Loucy (cell line): ENCODE measurements around the gene FHDC1.

Experiments used
- H2AFZ ChIP-seq: fragments of 200-600 bp; sonication (generic); 2 replicates; pipeline ENCODE4 v1.6.0; 2016; ENCODE audit warnings: antibody characterized with exemption, mild to moderate bottlenecking, low read length, moderate library complexity
- H3F3A ChIP-seq: fragments of 200-600 bp; 2 replicates; pipeline ENCODE4 v1.6.0; 2016; ENCODE audit warnings: antibody characterized with exemption, low read depth, mild to moderate bottlenecking
- H3K27me3 ChIP-seq: fragments of 200-600 bp; sonication (generic); 2 replicates; pipeline ENCODE4 v1.6.1; 2014; ENCODE audit warnings: low read length, mild to moderate bottlenecking; ENCODE audit not compliant: insufficient read depth, poor library complexity, severe bottlenecking
- H3K36me3 ChIP-seq: fragments of 200-600 bp; sonication (generic); 2 replicates; pipeline ENCODE4 v1.6.1; 2016; ENCODE audit warnings: low read length; ENCODE audit not compliant: insufficient read depth
- H3K4me1 ChIP-seq: fragments of 200-600 bp; sonication (generic); 2 replicates; pipeline ENCODE4 v1.5.1; 2014; ENCODE audit warnings: low read length, mild to moderate bottlenecking; ENCODE audit not compliant: insufficient read depth, poor library complexity, severe bottlenecking
- H3K4me2 ChIP-seq: fragments of 200-600 bp; sonication (generic); 2 replicates; pipeline ENCODE4 v1.6.0; 2014; ENCODE audit warnings: antibody characterized with exemption, low read length, low read depth, mild to moderate bottlenecking; ENCODE audit not compliant: poor library complexity, severe bottlenecking
- H3K4me3 ChIP-seq: fragments of 200-600 bp; sonication (generic); 2 replicates; pipeline ENCODE4 v1.5.1; 2014; ENCODE audit warnings: low read length, mild to moderate bottlenecking, mixed read lengths; ENCODE audit not compliant: poor library complexity, severe bottlenecking
- H3K79me2 ChIP-seq: fragments of 200-600 bp; sonication (generic); 2 replicates; pipeline ENCODE4 v1.6.1; 2014; ENCODE audit warnings: low read length; ENCODE audit not compliant: insufficient read depth
- H3K9ac ChIP-seq: fragments of 200-600 bp; sonication (generic); 2 replicates; pipeline ENCODE4 v1.6.0; 2014; ENCODE audit warnings: mild to moderate bottlenecking, low read depth, low read length, moderate library complexity; ENCODE audit not compliant: poor library complexity, severe bottlenecking
- H3K9me2 ChIP-seq: fragments of 200-600 bp; sonication (generic); replicated peaks from 2 replicates; pipeline ENCODE4 v1.6.1; 2016; ENCODE audit warnings: low read depth, low read length, mixed read lengths
- H3K9me3 ChIP-seq: fragments of 200-600 bp; sonication (generic); 2 replicates; pipeline ENCODE4 v1.6.1; 2014; ENCODE audit warnings: mild to moderate bottlenecking, antibody characterized with exemption, low read length, low read depth; ENCODE audit not compliant: insufficient read depth
- H4K20me1 ChIP-seq: fragments of 200-600 bp; sonication (generic); 2 replicates; pipeline ENCODE4 v1.6.0; 2014; ENCODE audit warnings: antibody characterized with exemption, low read length, mild to moderate bottlenecking; ENCODE audit not compliant: insufficient read depth, poor library complexity, severe bottlenecking
- CTCF ChIP-seq: fragments of 200-600 bp; sonication (generic); conservative IDR thresholded peaks from 2 replicates; pipeline ENCODE4 v1.5.1; 2014; ENCODE audit warnings: mild to moderate bottlenecking, antibody characterized with exemption, low read length
- EZH2phosphoT487 ChIP-seq: fragments of 200-600 bp; IDR thresholded peaks from 2 replicates; pipeline ENCODE4 v1.6.1; 2018; ENCODE audit warnings: antibody characterized with exemption, mild to moderate bottlenecking, moderate library complexity, borderline replicate concordance

FHDC1 gene

GRCh38 chr4:152935631-152936445, at the start of gene FHDC1:
Gene FHDC1, plus strand, starts transcription at chr4:152936323. Its CDS starts 6,735 bp downstream, at chr4:152943058.
- TF ChIP-seq CTCF: no peak
- no peak for TF ChIP-seq EZH2phosphoT487
- H3K79me2 ChIP-seq: no peaks in the 10 kb centered on the region
- no peak within 1 kb of the TSS for H3K9ac ChIP-seq
- no peaks in the 10 kb centered on the region for H3K36me3 ChIP-seq
- no peaks in the 10 kb centered on the region for H3K9me2 ChIP-seq
- H3F3A ChIP-seq: no peaks in the 10 kb centered on the region
- peak within 1 kb of the TSS; percentile 49 for H3K4me2 ChIP-seq
- peaks cover 2% of the 10 kb centered on the region for H3K4me1 ChIP-seq
- peak within 1 kb of the TSS; percentile 30 for H3K4me3 ChIP-seq
- no peaks in the 10 kb centered on the region for H3K27me3 ChIP-seq
- H2AFZ ChIP-seq: no peak within 1 kb of the TSS
- no peaks in the 10 kb centered on the region for H4K20me1 ChIP-seq
- no peaks in the 10 kb centered on the region for H3K9me3 ChIP-seq

- H3K79me2 ChIP-seq: no peaks in the 10 kb centered on the region
- H2AFZ ChIP-seq: no peak overlapping the region
- no peaks in the 10 kb centered on the region for H3F3A ChIP-seq
- H3K36me3 ChIP-seq: peaks cover 22% of the 10 kb centered on the region; the same call in 1 of the 2 replicates
- no peaks in the 10 kb centered on the region for H3K9me3 ChIP-seq
- H3K4me2 ChIP-seq: no peak overlapping the region
- H3K27me3 ChIP-seq: no peaks in the 10 kb centered on the region
- no peaks in the 10 kb centered on the region for H4K20me1 ChIP-seq
- H3K4me3 ChIP-seq: no peak overlapping the region
- no peak for TF ChIP-seq EZH2phosphoT487
- no peak for TF ChIP-seq CTCF
- H3K4me1 ChIP-seq: no peaks in the 10 kb centered on the region
- no peak overlapping the region for H3K9ac ChIP-seq
- H3K9me2 ChIP-seq: no peaks in the 10 kb centered on the region
These were observed 48.1 kb upstream of the FHDC1 start for GRCh38 chr4:152887981-152888380.

GRCh38 chr4:152892974-152893373, 43.1 kb upstream of the FHDC1 start:
- Histone ChIP-seq H4K20me1 (no peaks in the 10 kb centered on the region), H3K4me1 (peaks cover 18% of the 10 kb centered on the region), H3K4me3 (no peak overlapping the region), H3K9me2 (no peaks in the 10 kb centered on the region), H2AFZ (no peak overlapping the region), H3K4me2 (no peak overlapping the region), H3K79me2 (no peaks in the 10 kb centered on the region), H3K36me3 (peaks cover 8% of the 10 kb centered on the region; the same call in 1 of the 2 replicates), H3F3A (no peaks in the 10 kb centered on the region), H3K9ac (no peak overlapping the region), H3K9me3 (no peaks in the 10 kb centered on the region), H3K27me3 (no peaks in the 10 kb centered on the region)
- TF ChIP-seq EZH2phosphoT487 (no peak), CTCF (no peak)
